ENCODE results near the gene KIF7. TPM values are rescaled to one million over a fixed set of nuclear protein-coding genes. Genes with fewer than 3 reads are reported as not detected.

KIF7 gene
- total RNA-seq, 1 experiment from 2014 or later: 8.2 TPM

DNA sequence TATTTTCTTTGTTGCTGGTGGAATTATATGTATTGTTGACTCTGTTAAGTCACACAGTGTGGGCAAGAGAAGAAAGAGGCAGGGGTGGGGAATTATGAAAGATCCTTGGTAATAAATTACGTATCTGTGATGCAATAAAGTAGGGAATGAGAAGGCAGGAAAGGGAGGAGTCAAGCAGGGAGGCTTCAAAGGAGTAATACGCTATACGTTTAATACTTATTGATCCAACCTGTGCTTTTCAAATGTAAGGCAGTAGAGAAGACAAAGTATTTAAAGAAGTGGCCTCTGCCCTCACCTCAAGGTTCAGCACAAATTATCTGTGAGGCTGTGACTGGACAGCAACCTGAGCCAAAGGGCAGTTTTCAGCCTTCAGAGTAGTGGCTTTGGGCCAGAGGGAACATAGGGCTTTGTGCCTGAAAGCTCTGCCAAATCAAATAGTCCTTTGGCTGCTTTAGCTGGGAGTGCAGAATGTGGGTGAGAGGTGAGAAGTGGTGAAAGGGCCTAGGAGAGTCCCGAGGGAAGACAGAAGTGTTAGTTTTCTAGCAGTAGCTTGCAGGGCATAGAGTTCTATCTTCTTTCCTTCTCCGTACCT is 25.1 kb upstream of the KIF7 start:
- no TSS peak for BruUV-seq (replicated peaks)
- Mint-ChIP-seq H3K4me3 (ENCODE audit: unreplicated experiment) (no peak overlapping the region), H3K9me3 (ENCODE audit: unreplicated experiment) (no peaks in the 10 kb centered on the region), H3K36me3 (ENCODE audit: insufficient read depth, unreplicated experiment) (no peaks in the 10 kb centered on the region), H3K27ac (ENCODE audit: unreplicated experiment) (no peak overlapping the region), H3K4me1 (ENCODE audit: low read depth, unreplicated experiment) (no peaks in the 10 kb centered on the region), H3K27me3 (ENCODE audit: insufficient read depth, unreplicated experiment) (no peaks in the 10 kb centered on the region)
- no peak for DNase-seq
- Histone ChIP-seq H3K36me3 (ENCODE audit: control insufficient read depth, insufficient read depth, low read length) (no peaks in the 10 kb centered on the region; the same call in 1 of the 2 replicates), H3K27me3 (replicated peaks; ENCODE audit: control insufficient read depth, insufficient read depth, low read length) (no peaks in the 10 kb centered on the region), H3K4me3 (ENCODE audit: low read depth, low read length) (no peak overlapping the region), H3K9me3 (no peaks in the 10 kb centered on the region), H3K4me1 (no peaks in the 10 kb centered on the region)
- CTCF ChIA-PET: no interaction called here
- TF ChIP-seq, protein P1, sequence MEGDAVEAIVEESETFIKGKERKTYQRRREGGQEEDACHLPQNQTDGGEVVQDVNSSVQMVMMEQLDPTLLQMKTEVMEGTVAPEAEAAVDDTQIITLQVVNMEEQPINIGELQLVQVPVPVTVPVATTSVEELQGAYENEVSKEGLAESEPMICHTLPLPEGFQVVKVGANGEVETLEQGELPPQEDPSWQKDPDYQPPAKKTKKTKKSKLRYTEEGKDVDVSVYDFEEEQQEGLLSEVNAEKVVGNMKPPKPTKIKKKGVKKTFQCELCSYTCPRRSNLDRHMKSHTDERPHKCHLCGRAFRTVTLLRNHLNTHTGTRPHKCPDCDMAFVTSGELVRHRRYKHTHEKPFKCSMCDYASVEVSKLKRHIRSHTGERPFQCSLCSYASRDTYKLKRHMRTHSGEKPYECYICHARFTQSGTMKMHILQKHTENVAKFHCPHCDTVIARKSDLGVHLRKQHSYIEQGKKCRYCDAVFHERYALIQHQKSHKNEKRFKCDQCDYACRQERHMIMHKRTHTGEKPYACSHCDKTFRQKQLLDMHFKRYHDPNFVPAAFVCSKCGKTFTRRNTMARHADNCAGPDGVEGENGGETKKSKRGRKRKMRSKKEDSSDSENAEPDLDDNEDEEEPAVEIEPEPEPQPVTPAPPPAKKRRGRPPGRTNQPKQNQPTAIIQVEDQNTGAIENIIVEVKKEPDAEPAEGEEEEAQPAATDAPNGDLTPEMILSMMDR (IDR thresholded peaks at IDR 0.05; ENCODE audit: insufficient read depth in 1 of 2, low read depth in 1 of 2, low read length in 1 of 2, severe bottlenecking in 1 of 2, unreplicated experiment in 1 of 2): no peak
- intact Hi-C loops (cut with micrococcal nuclease; ENCODE audit: unreplicated experiment): no loop called here
- POLR2A ChIA-PET: no interaction called here

DNA sequence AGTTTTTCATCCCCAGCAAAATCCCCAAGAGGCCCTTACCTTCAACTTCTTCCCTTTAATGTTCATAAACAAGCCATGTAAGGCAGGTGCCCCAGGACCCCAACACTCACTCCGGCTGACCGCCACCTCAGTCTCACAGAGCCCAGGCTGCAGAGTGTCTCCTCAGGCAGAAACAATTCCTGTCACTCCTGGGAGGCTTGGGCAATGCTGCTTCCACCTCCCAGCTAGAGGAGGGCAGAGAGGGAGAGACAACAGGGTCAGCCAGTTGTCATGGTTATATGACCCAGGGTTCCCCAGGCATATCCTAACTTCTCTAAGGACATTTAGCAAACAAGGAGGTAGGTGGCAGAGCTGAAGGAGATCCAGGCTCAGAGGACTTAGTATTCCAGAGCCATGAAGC is 23.9 kb upstream of the KIF7 start, which contains the start of gene PLIN1:
PLIN1 (minus strand) TSS at position 156 of the 400 bp plus-strand sequence. CDS start 1,878 bp downstream, outside the sequence.
- POLR2A ChIA-PET: no interaction called here
- Mint-ChIP-seq H3K4me1 (ENCODE audit: low read depth, unreplicated experiment) (no peaks in the 10 kb centered on the region), H3K27me3 (ENCODE audit: insufficient read depth, unreplicated experiment) (no peaks in the 10 kb centered on the region), H3K27ac (ENCODE audit: unreplicated experiment) (no peak within 1 kb of the TSS), H3K9me3 (ENCODE audit: unreplicated experiment) (no peaks in the 10 kb centered on the region), H3K4me3 (ENCODE audit: unreplicated experiment) (no peak within 1 kb of the TSS), H3K36me3 (ENCODE audit: insufficient read depth, unreplicated experiment) (no peaks in the 10 kb centered on the region)
- Histone ChIP-seq H3K36me3 (ENCODE audit: control insufficient read depth, insufficient read depth, low read length) (no peaks in the 10 kb centered on the region; the same call in 1 of the 2 replicates), H3K4me3 (ENCODE audit: low read depth, low read length) (no peak within 1 kb of the TSS), H3K4me1 (no peaks in the 10 kb centered on the region), H3K27me3 (replicated peaks; ENCODE audit: control insufficient read depth, insufficient read depth, low read length) (no peaks in the 10 kb centered on the region), H3K9me3 (no peaks in the 10 kb centered on the region)
- CTCF ChIA-PET: no interaction called here
- TF ChIP-seq, protein P1 (IDR thresholded peaks at IDR 0.05; ENCODE audit: insufficient read depth in 1 of 2, low read depth in 1 of 2, low read length in 1 of 2, severe bottlenecking in 1 of 2, unreplicated experiment in 1 of 2): no peak
- intact Hi-C loops (cut with micrococcal nuclease; ENCODE audit: unreplicated experiment): no loop called here
- BruUV-seq (replicated peaks): no TSS peak
- DNase-seq: no peak

DNA sequence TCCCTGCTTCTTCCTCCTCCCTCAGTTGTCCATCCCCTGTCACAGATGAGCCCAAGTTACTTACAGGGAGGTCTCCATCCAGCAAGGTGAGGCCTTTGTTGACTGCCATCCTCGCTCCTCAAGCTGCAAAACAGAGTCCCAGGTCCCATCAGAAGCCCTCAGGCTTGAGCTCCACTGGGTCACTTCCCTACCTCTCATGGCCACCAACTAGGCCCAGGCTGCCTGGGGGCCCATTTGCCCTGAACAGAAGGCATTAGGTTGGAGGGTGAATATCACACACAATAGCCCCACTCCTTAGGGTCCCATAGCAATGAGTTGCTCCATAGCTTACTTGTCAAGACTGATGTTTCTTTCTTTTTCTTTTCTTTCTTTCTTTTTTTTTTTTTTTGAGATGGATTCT is 22.1 kb upstream of the KIF7 start:
- intact Hi-C loops (cut with micrococcal nuclease; ENCODE audit: unreplicated experiment): no loop called here
- Mint-ChIP-seq H3K27me3 (ENCODE audit: insufficient read depth, unreplicated experiment) (no peaks in the 10 kb centered on the region), H3K9me3 (ENCODE audit: unreplicated experiment) (no peaks in the 10 kb centered on the region), H3K4me1 (ENCODE audit: low read depth, unreplicated experiment) (no peaks in the 10 kb centered on the region), H3K27ac (ENCODE audit: unreplicated experiment) (no peak overlapping the region), H3K4me3 (ENCODE audit: unreplicated experiment) (no peak overlapping the region), H3K36me3 (ENCODE audit: insufficient read depth, unreplicated experiment) (no peaks in the 10 kb centered on the region)
- H3K27me3 ChIP-seq (replicated peaks; ENCODE audit: control insufficient read depth, insufficient read depth, low read length): no peaks in the 10 kb centered on the region
- CTCF ChIA-PET: no interaction called here
- TF ChIP-seq, protein P1 (IDR thresholded peaks at IDR 0.05; ENCODE audit: insufficient read depth in 1 of 2, low read depth in 1 of 2, low read length in 1 of 2, severe bottlenecking in 1 of 2, unreplicated experiment in 1 of 2): no peak
- H3K9me3 ChIP-seq: no peaks in the 10 kb centered on the region
- no TSS peak for BruUV-seq (replicated peaks)
- no peak for DNase-seq
- POLR2A ChIA-PET: interaction anchor here (0.7 kb wide), 1 partner anchor 69 kb away, joined by 13 read pairs; no protein-coding TSS in a partner anchor
- H3K36me3 ChIP-seq (ENCODE audit: control insufficient read depth, insufficient read depth, low read length): no peaks in the 10 kb centered on the region
- H3K4me1 ChIP-seq: no peaks in the 10 kb centered on the region
- no peak overlapping the region for H3K4me3 ChIP-seq (ENCODE audit: low read depth, low read length)

All from Caco-2 (cell line).